GM23338 (cell line): Measurements from ENCODE around the gene SEC11A. TPM values are rescaled to one million over a fixed set of nuclear protein-coding genes. Genes with fewer than 3 reads are reported as not detected.

Experiments
- ATAC-seq: fragments of 200-7000 bp; cut with Tn5 transposase; 3 replicates; pipeline ENCODE4 v1.9.1; 2020
- DNase-seq: peaks from one replicate; pipeline ENCODE4 v3.0.0-alpha.2; 2015; ENCODE audit warnings: low spot score
- H2AFZ ChIP-seq: fragments of 200-600 bp; sonication (generic); 2 replicates; pipeline ENCODE4 v1.8.0; 2016; ENCODE audit warnings: antibody characterized with exemption, mild to moderate bottlenecking, moderate library complexity
- H3F3A ChIP-seq: fragments of 200-600 bp; sonication (generic); replicated peaks from 2 replicates; pipeline ENCODE4 v1.8.0; 2017; ENCODE audit warnings: antibody characterized with exemption, mixed run types, low read depth
- H3K27ac ChIP-seq: fragments of 200-600 bp; sonication (generic); 2 replicates; pipeline ENCODE4 v1.6.1; 2016; ENCODE audit warnings: low read depth
- H3K27me3 ChIP-seq: fragments of 200-600 bp; sonication (generic); 2 replicates; pipeline ENCODE4 v1.8.0; 2016; ENCODE audit warnings: mild to moderate bottlenecking, mixed run types, moderate library complexity; ENCODE audit not compliant: insufficient read depth
- H3K36me3 ChIP-seq: fragments of 200-600 bp; sonication (generic); 2 replicates; pipeline ENCODE4 v1.8.0; 2016; ENCODE audit warnings: mild to moderate bottlenecking; ENCODE audit not compliant: insufficient read depth
- H3K4me1 ChIP-seq: fragments of 200-600 bp; sonication (generic); 2 replicates; pipeline ENCODE4 v1.8.0; 2016; ENCODE audit warnings: mild to moderate bottlenecking, moderate library complexity; ENCODE audit not compliant: insufficient read depth
- H3K4me2 ChIP-seq: fragments of 200-600 bp; sonication (generic); 2 replicates; pipeline ENCODE4 v1.7.1; 2017; ENCODE audit warnings: mixed run types
- H3K4me3 ChIP-seq: fragments of 200-600 bp; sonication (generic); 2 replicates; pipeline ENCODE4 v1.6.1; 2016; ENCODE audit warnings: mixed run types
- H3K79me2 ChIP-seq: fragments of 200-600 bp; sonication (generic); replicated peaks from 2 replicates; pipeline ENCODE4 v1.8.0; 2017; ENCODE audit warnings: mild to moderate bottlenecking; ENCODE audit not compliant: insufficient read depth
- H3K9me2 ChIP-seq: fragments of 200-600 bp; sonication (generic); 2 replicates; pipeline ENCODE4 v1.8.0; 2017; ENCODE audit not compliant: insufficient read depth
- H4K20me1 ChIP-seq: fragments of 200-600 bp; sonication (generic); replicated peaks from 2 replicates; pipeline ENCODE4 v1.8.0; 2017; ENCODE audit warnings: mild to moderate bottlenecking; ENCODE audit not compliant: insufficient read depth
- H3K27ac Mint-ChIP-seq: 2 replicates; pipeline ENCODE4 v1.8.0; 2020; ENCODE audit warnings: inconsistent platforms, mild to moderate bottlenecking, moderate library complexity, mixed read lengths
- H3K27me3 Mint-ChIP-seq: 3 replicates; pipeline ENCODE4 v1.8.0; 2022; ENCODE audit warnings: low read depth, mild to moderate bottlenecking, moderate library complexity, mixed read lengths, inconsistent platforms; ENCODE audit not compliant: insufficient read depth, poor library complexity
- H3K36me3 Mint-ChIP-seq: 3 replicates; pipeline ENCODE4 v1.8.0; 2021; ENCODE audit warnings: low read depth, mild to moderate bottlenecking, inconsistent platforms, moderate library complexity, mixed read lengths
- H3K4me1 Mint-ChIP-seq: 3 replicates; pipeline ENCODE4 v1.8.0; 2020; ENCODE audit warnings: mild to moderate bottlenecking, inconsistent platforms, mixed read lengths
- H3K4me3 Mint-ChIP-seq: 3 replicates; pipeline ENCODE4 v1.8.0; 2021; ENCODE audit warnings: moderate library complexity, mild to moderate bottlenecking, inconsistent platforms, mixed read lengths
- H3K9me3 Mint-ChIP-seq: 3 replicates; pipeline ENCODE4 v1.8.0; 2020; ENCODE audit warnings: moderate library complexity, mild to moderate bottlenecking, inconsistent platforms, mixed read lengths
- CTCF ChIP-seq, 2 experiments: fragments of 200-600 bp in 1 of 2; sonication (generic) in 1 of 2; conservative IDR thresholded peaks; 2 replicates each; pipeline versions ENCODE4 v1.5.1 to v1.6.1; 2016 to 2017; ENCODE audit warnings: antibody characterized with exemption in 2 of 2, low read depth in 2 of 2, mild to moderate bottlenecking in 2 of 2, moderate library complexity in 1 of 2
- EZH2phosphoT487 ChIP-seq: fragments of 200-600 bp; sonication (generic); IDR thresholded peaks from one replicate; pipeline ENCODE4 v1.8.1; 2018; ENCODE audit warnings: antibody characterized with exemption; ENCODE audit not compliant: unreplicated experiment
- JUNB ChIP-seq: IDR thresholded peaks from one replicate; pipeline ENCODE4 v1.6.1; 2016; ENCODE audit warnings: antibody characterized with exemption; ENCODE audit not compliant: unreplicated experiment
- NANOG ChIP-seq: IDR thresholded peaks from 2 replicates; pipeline ENCODE4 v1.6.1; 2016; ENCODE audit warnings: antibody characterized with exemption, borderline replicate concordance
- POLR2AphosphoS5 ChIP-seq: IDR thresholded peaks from 2 replicates; pipeline ENCODE4 v1.6.1; 2016; ENCODE audit warnings: antibody characterized with exemption, low read depth
- polyA plus RNA-seq: library from polyadenylated mRNA; unstranded; fragments of >200 nt; fragmentation: Nextera tagmentation; extraction: Ambion mirVana; gene quantifications from 2 replicates; pipeline ENCODE4 v1.2.1, GENCODE V29; 2016
- total RNA-seq: library from RNA; depleted of rRNA; stranded (reverse); fragments of >200 nt; shearing (Covaris generic); gene quantifications from 2 replicates; pipeline ENCODE4 v1.2.3, GENCODE V29; 2014
- TF ChIP-seq, protein P1 (sequence below): fragments of 250-450 bp; sonication (Bioruptor Pico); IDR thresholded peaks from 2 replicates; pipeline ENCODE4 v1.5.0; 2020; ENCODE audit warnings: mild to moderate bottlenecking, moderate library complexity

Gene SEC11A
- total and polyA plus RNA-seq, 2 experiments from 2014 or later, result 191 to 257 TPM

DNA sequence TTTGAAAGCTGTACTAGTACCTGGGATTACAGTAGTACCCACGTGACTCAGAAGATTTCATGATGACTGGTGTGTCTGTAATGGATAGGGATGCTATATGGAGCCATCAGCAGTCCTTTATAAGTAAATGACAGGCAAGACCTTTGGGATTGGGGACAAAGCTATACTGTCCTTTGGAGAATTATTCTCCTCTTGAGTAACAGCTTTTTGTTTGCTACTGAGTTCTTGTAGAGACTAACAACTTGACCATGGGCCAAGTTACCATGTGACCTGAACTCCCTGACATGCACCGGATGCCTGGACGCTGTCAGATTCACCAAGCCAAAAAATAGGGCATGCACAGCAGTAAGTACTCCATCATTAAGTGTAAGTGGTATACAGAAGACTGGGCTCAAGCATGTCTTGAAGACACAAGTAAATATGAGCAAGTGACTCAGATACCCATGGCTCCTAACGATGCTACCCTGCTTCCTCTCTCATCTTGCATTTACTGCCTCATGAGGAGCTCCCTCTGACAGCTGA is 12.9 kb downstream of the SEC11A start (continued):
- TF ChIP-seq, protein P1, sequence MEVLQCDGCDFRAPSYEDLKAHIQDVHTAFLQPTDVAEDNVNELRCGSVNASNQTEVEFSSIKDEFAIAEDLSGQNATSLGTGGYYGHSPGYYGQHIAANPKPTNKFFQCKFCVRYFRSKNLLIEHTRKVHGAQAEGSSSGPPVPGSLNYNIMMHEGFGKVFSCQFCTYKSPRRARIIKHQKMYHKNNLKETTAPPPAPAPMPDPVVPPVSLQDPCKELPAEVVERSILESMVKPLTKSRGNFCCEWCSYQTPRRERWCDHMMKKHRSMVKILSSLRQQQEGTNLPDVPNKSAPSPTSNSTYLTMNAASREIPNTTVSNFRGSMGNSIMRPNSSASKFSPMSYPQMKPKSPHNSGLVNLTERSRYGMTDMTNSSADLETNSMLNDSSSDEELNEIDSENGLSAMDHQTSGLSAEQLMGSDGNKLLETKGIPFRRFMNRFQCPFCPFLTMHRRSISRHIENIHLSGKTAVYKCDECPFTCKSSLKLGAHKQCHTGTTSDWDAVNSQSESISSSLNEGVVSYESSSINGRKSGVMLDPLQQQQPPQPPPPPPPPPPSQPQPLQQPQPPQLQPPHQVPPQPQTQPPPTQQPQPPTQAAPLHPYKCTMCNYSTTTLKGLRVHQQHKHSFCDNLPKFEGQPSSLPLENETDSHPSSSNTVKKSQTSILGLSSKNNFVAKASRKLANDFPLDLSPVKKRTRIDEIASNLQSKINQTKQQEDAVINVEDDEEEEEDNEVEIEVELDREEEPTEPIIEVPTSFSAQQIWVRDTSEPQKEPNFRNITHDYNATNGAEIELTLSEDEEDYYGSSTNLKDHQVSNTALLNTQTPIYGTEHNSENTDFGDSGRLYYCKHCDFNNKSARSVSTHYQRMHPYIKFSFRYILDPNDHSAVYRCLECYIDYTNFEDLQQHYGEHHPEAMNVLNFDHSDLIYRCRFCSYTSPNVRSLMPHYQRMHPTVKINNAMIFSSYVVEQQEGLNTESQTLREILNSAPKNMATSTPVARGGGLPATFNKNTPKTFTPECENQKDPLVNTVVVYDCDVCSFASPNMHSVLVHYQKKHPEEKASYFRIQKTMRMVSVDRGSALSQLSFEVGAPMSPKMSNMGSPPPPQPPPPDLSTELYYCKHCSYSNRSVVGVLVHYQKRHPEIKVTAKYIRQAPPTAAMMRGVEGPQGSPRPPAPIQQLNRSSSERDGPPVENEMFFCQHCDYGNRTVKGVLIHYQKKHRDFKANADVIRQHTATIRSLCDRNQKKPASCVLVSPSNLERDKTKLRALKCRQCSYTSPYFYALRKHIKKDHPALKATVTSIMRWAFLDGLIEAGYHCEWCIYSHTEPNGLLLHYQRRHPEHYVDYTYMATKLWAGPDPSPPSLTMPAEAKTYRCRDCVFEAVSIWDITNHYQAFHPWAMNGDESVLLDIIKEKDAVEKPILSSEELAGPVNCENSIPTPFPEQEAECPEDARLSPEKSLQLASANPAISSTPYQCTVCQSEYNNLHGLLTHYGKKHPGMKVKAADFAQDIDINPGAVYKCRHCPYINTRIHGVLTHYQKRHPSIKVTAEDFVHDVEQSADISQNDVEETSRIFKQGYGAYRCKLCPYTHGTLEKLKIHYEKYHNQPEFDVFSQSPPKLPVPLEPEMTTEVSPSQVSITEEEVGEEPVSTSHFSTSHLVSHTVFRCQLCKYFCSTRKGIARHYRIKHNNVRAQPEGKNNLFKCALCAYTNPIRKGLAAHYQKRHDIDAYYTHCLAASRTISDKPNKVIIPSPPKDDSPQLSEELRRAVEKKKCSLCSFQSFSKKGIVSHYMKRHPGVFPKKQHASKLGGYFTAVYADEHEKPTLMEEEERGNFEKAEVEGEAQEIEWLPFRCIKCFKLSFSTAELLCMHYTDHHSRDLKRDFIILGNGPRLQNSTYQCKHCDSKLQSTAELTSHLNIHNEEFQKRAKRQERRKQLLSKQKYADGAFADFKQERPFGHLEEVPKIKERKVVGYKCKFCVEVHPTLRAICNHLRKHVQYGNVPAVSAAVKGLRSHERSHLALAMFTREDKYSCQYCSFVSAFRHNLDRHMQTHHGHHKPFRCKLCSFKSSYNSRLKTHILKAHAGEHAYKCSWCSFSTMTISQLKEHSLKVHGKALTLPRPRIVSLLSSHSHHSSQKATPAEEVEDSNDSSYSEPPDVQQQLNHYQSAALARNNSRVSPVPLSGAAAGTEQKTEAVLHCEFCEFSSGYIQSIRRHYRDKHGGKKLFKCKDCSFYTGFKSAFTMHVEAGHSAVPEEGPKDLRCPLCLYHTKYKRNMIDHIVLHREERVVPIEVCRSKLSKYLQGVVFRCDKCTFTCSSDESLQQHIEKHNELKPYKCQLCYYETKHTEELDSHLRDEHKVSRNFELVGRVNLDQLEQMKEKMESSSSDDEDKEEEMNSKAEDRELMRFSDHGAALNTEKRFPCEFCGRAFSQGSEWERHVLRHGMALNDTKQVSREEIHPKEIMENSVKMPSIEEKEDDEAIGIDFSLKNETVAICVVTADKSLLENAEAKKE (CRISPR knock-in tag), result no peak
- no peak for TF ChIP-seq JUNB

DNA sequence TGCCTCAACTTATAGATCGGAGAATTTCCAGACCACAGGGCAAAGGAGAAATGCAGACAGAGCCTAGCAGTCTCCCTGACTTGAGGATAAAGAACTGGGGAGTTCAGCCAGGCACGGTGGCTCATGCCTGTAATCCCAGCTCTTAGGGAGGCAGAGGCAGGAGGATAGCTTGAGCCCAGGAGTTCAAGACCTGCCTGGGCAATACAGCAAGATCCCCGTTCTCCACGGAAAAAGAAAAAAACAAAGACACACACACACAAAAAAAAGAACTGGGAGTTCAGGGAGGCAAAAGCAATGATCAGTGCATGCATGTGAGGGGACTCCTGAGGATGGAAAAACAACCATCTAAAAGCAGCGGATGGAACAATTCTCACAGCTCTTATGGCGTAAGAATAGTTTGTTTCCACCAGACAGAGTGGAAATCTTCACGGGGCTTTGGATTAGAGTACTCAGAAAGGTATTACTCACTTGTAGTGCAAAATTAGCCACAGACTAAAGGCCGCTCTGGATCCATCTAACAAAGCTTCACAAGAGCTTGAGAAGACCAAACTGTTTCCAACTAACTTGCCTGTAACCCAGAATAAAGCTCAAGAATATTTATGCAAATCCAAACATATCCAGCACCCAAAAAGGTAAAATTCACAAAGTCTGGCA is 16.3 kb downstream of the SEC11A start:
- peaks cover 100% of the 10 kb centered on the region for H3K79me2 ChIP-seq
- no peaks in the 10 kb centered on the region for H3K4me1 Mint-ChIP-seq
- no peaks in the 10 kb centered on the region for H3K27me3 ChIP-seq
- H3K27me3 Mint-ChIP-seq, result peaks cover 2% of the 10 kb centered on the region
- H3K36me3 ChIP-seq, result no peaks in the 10 kb centered on the region
- H2AFZ ChIP-seq, result no peak overlapping the region
- DNase-seq (no peak), ATAC-seq (no peak)
- H4K20me1 ChIP-seq, result peaks cover 62% of the 10 kb centered on the region
- no peak overlapping the region for H3K4me3 ChIP-seq
- H3K9me3 Mint-ChIP-seq, result no peaks in the 10 kb centered on the region
- H3K36me3 Mint-ChIP-seq, result no peaks in the 10 kb centered on the region; the same call in 2 of the 3 replicates
- H3K27ac ChIP-seq, result peak overlapping the region; percentile 84; the same call in 1 of the 2 replicates
- no peaks in the 10 kb centered on the region for H3K9me2 ChIP-seq
- no peak overlapping the region for H3K27ac Mint-ChIP-seq
- no peaks in the 10 kb centered on the region for H3F3A ChIP-seq
- H3K4me2 ChIP-seq, result no peak overlapping the region
- no peaks in the 10 kb centered on the region for H3K4me1 ChIP-seq
- H3K4me3 Mint-ChIP-seq, result no peak overlapping the region
- TF ChIP-seq NANOG (no peak), JUNB (no peak), CTCF (conservative IDR thresholded peaks at IDR 0.05; ENCODE audit: low read depth in 2 of 2) (no peak), EZH2phosphoT487 (no peak), POLR2AphosphoS5 (no peak)
- TF ChIP-seq, protein P1 (CRISPR knock-in tag), result no peak
